Keratinocyte (primary cell): ENCODE results near the gene CDH12. TPM values are rescaled to one million over a fixed set of nuclear protein-coding genes. Genes with fewer than 3 reads are reported as not detected.

Experiments used
- DNase-seq: peaks from one replicate; pipeline ENCODE4 v3.0.0-alpha.2; 2011; ENCODE audit warnings: low read depth, missing footprints, low spot score
- FAIRE-seq: peaks from 2 replicates; lab custom pipeline; 2011; peaks lifted over from hg19 to GRCh38; lab: Jason Lieb, UNC
- H2AFZ ChIP-seq: 2 replicates; pipeline ENCODE4 v1.6.0; 2012; ENCODE audit warnings: low read length, control low read depth, inconsistent platforms; ENCODE audit not compliant: control insufficient read depth
- H3K27ac ChIP-seq: 2 replicates; pipeline ENCODE4 v1.5.1; 2011; ENCODE audit warnings: low read length; ENCODE audit not compliant: control insufficient read depth, insufficient read depth
- H3K27me3 ChIP-seq: 3 replicates; pipeline ENCODE4 v1.6.0; 2011; ENCODE audit warnings: low read length; ENCODE audit not compliant: control insufficient read depth, insufficient read depth; ENCODE audit errors: extremely low read depth
- H3K36me3 ChIP-seq, 2 experiments: 2 replicates in 1 of 2; 3 replicates in 1 of 2; pipeline ENCODE4 v1.5.1; 2011; ENCODE audit warnings: low read length in 2 of 2, mild to moderate bottlenecking in 1 of 2; ENCODE audit not compliant: control insufficient read depth in 2 of 2, insufficient read depth in 2 of 2; ENCODE audit errors: extremely low read depth in 1 of 2
- H3K4me1 ChIP-seq: 3 replicates; pipeline ENCODE4 v1.5.1; 2011; ENCODE audit warnings: low read length; ENCODE audit not compliant: control insufficient read depth, insufficient read depth; ENCODE audit errors: extremely low read depth
- H3K4me2 ChIP-seq: 3 replicates; pipeline ENCODE4 v1.6.0; 2011; ENCODE audit warnings: low read depth, low read length; ENCODE audit not compliant: control insufficient read depth, insufficient read depth; ENCODE audit errors: extremely low read depth
- H3K4me3 ChIP-seq, 3 experiments: fragments of 200-600 bp in 1 of 3; sonication (generic) in 1 of 3; 2 replicates in 2 of 3; 3 replicates in 1 of 3; pipeline ENCODE4 v1.5.1; 2011 to 2016; ENCODE audit warnings: low read length in 3 of 3, mild to moderate bottlenecking in 3 of 3, control low read depth in 2 of 3, inconsistent platforms in 1 of 3, low read depth in 1 of 3, mixed read lengths in 1 of 3, mixed run types in 1 of 3, moderate library complexity in 1 of 3; ENCODE audit not compliant: control insufficient read depth in 2 of 3, insufficient read depth in 2 of 3; ENCODE audit errors: extremely low read depth in 1 of 3
- H3K79me2 ChIP-seq: 2 replicates; pipeline ENCODE4 v1.6.0; 2012; ENCODE audit warnings: low read length; ENCODE audit not compliant: control insufficient read depth, insufficient read depth
- H3K9ac ChIP-seq: 3 replicates; pipeline ENCODE4 v1.6.0; 2011; ENCODE audit warnings: low read length; ENCODE audit not compliant: control insufficient read depth, insufficient read depth; ENCODE audit errors: extremely low read depth
- H3K9me1 ChIP-seq: 3 replicates; pipeline ENCODE4 v1.6.0; 2011; ENCODE audit warnings: low read length; ENCODE audit not compliant: control insufficient read depth, insufficient read depth; ENCODE audit errors: extremely low read depth
- H3K9me3 ChIP-seq: 2 replicates; pipeline ENCODE4 v1.5.1; 2012; ENCODE audit warnings: low read depth, low read length; ENCODE audit not compliant: control insufficient read depth
- H4K20me1 ChIP-seq: 3 replicates; pipeline ENCODE4 v1.6.0; 2011; ENCODE audit warnings: low read length; ENCODE audit not compliant: control insufficient read depth, insufficient read depth; ENCODE audit errors: extremely low read depth
- CTCF ChIP-seq, 3 experiments: IDR thresholded peaks in 1 of 3; conservative IDR thresholded peaks in 1 of 3; optimal IDR thresholded peaks in 1 of 3; 2 replicates in 2 of 3; 3 replicates in 1 of 3; pipeline versions ENCODE3 to v1.5.1; 2011; ENCODE audit warnings: low read length in 3 of 3, mild to moderate bottlenecking in 3 of 3, moderate library complexity in 2 of 3, control low read depth in 1 of 3, inconsistent platforms in 1 of 3; ENCODE audit not compliant: insufficient read depth in 2 of 3; ENCODE audit errors: extremely low read depth in 1 of 3
- EZH2 ChIP-seq: IDR thresholded peaks from one replicate; pipeline ENCODE4 v1.6.1; 2012; ENCODE audit warnings: inconsistent platforms, mild to moderate bottlenecking, low read length, moderate library complexity
- dilution Hi-C: fragments of 300-500 bp; cut with MboI; formaldehyde crosslinking; loops from one replicate; pipeline ENCODE4 v1.7.0; 2020; ENCODE audit warnings: low sequenced_read_pairs; ENCODE audit not compliant: extremely low pct_ligation_motif_present
- polyA plus RNA-seq, 5 experiments: library from polyadenylated mRNA; depleted of rRNA in 3 of 5; stranded (reverse) in 3 of 5; stranded (forward) in 1 of 5; unstranded in 1 of 5; fragments of >200 nt; gene quantifications; 1 replicate in 1 of 5; 2 replicates in 3 of 5; 3 replicates in 1 of 5; pipeline versions ENCODE4 v1.2.1 to v1.2.3, GENCODE V29; 2011 to 2012; ENCODE audit warnings: missing spikeins in 2 of 5, low read depth in 1 of 5, low replicate concordance in 1 of 5

Gene CDH12
- polyA plus RNA-seq, 1 donor (not counting 4 experiments of a cell fraction or from before 2014, with no cell fraction given) = not detected

GRCh38 chr5:22372826-22373660 lies 480.1 kb downstream of the CDH12 start:
- H3K4me1 ChIP-seq = no peaks in the 10 kb centered on the region
- H2AFZ ChIP-seq = no peak overlapping the region
- no peak overlapping the region for H3K4me3 ChIP-seq
- H3K4me2 ChIP-seq = no peak overlapping the region
- no peaks in the 10 kb centered on the region for H4K20me1 ChIP-seq
- no peaks in the 10 kb centered on the region for H3K9me1 ChIP-seq
- no peak overlapping the region for H3K27ac ChIP-seq
- no peak overlapping the region for H3K9ac ChIP-seq
- H3K36me3 ChIP-seq = no peaks in the 10 kb centered on the region
- H3K79me2 ChIP-seq = no peaks in the 10 kb centered on the region
- DNase-seq (no peak), FAIRE-seq (no peak)
- TF ChIP-seq EZH2 (no peak), CTCF (optimal IDR thresholded peaks at IDR 0.05 in 1 of 3, IDR thresholded peaks at IDR 0.05 in 1 of 3, conservative IDR thresholded peaks at IDR 0.05 in 1 of 3; ENCODE audit: extremely low read depth in 1 of 3, insufficient read depth in 2 of 3, low read length in 3 of 3) (no peak)
- H3K27me3 ChIP-seq = no peaks in the 10 kb centered on the region
- no peaks in the 10 kb centered on the region for H3K9me3 ChIP-seq
- dilution Hi-C loops = no loop called here

GRCh38 chr5:22372376-22372775 lies 480.8 kb downstream of the CDH12 start:
- no peak for DNase-seq
- Histone ChIP-seq H3K27ac (no peak overlapping the region), H3K4me1 (no peaks in the 10 kb centered on the region), H3K4me3 (no peak overlapping the region), H3K36me3 (no peaks in the 10 kb centered on the region), H3K79me2 (no peaks in the 10 kb centered on the region), H3K9ac (no peak overlapping the region), H3K27me3 (no peaks in the 10 kb centered on the region), H4K20me1 (no peaks in the 10 kb centered on the region), H3K4me2 (no peak overlapping the region), H2AFZ (no peak overlapping the region), H3K9me3 (no peaks in the 10 kb centered on the region), H3K9me1 (no peaks in the 10 kb centered on the region)
- TF ChIP-seq EZH2 (no peak), CTCF (optimal IDR thresholded peaks at IDR 0.05 in 1 of 3, IDR thresholded peaks at IDR 0.05 in 1 of 3, conservative IDR thresholded peaks at IDR 0.05 in 1 of 3; ENCODE audit: extremely low read depth in 1 of 3, insufficient read depth in 2 of 3, low read length in 3 of 3) (no peak)
- dilution Hi-C loops = no loop called here
- FAIRE-seq = no peak
